ENCODE results near the gene LINC01488. TPM values are rescaled to one million over a fixed set of nuclear protein-coding genes. Genes with fewer than 3 reads are reported as not detected.

LINC01488 gene
- total RNA-seq, 1 donor from 2014 or later = not detected

- Histone ChIP-seq H3K36me3 (ENCODE audit: control insufficient read depth, insufficient read depth, low read length) (no peaks in the 10 kb centered on the region), H3K27me3 (ENCODE audit: control insufficient read depth, insufficient read depth, low read length) (no peaks in the 10 kb centered on the region), H3K4me3 (ENCODE audit: low read depth, low read length) (no peak overlapping the region)
- DNase-seq (ENCODE audit: low read depth) (no peak), FAIRE-seq (no peak)
- TF ChIP-seq CTCF (IDR thresholded peaks at IDR 0.05; ENCODE audit: insufficient read depth, low read length, severe bottlenecking) = no peak
These were observed 43.5 kb downstream of the LINC01488 start for GRCh38 chr11:69524991-69525411.

- FAIRE-seq = no peak
- H3K36me3 ChIP-seq (ENCODE audit: control insufficient read depth, insufficient read depth, low read length) = no peaks in the 10 kb centered on the region
- no peak for DNase-seq (ENCODE audit: low read depth)
- TF ChIP-seq CTCF (IDR thresholded peaks at IDR 0.05; ENCODE audit: insufficient read depth, low read length, severe bottlenecking) = no peak
- H3K4me3 ChIP-seq (ENCODE audit: low read depth, low read length) = no peak overlapping the region
- no peaks in the 10 kb centered on the region for H3K27me3 ChIP-seq (ENCODE audit: control insufficient read depth, insufficient read depth, low read length)
These were observed 44.3 kb downstream of the LINC01488 start for GRCh38 chr11:69525516-69526452.

GRCh38 chr11:69526453-69526810 is 45.0 kb downstream of the LINC01488 start:
- DNase-seq (ENCODE audit: low read depth) = no peak
- TF ChIP-seq CTCF (IDR thresholded peaks at IDR 0.05; ENCODE audit: insufficient read depth, low read length, severe bottlenecking) = no peak
- Histone ChIP-seq H3K4me3 (ENCODE audit: low read depth, low read length) (no peak overlapping the region), H3K27me3 (ENCODE audit: control insufficient read depth, insufficient read depth, low read length) (no peaks in the 10 kb centered on the region), H3K36me3 (ENCODE audit: control insufficient read depth, insufficient read depth, low read length) (no peaks in the 10 kb centered on the region)
- FAIRE-seq = no peak

- DNase-seq (ENCODE audit: low read depth) (no peak), FAIRE-seq (no peak)
- no peak for TF ChIP-seq CTCF (IDR thresholded peaks at IDR 0.05; ENCODE audit: insufficient read depth, low read length, severe bottlenecking)
- Histone ChIP-seq H3K27me3 (ENCODE audit: control insufficient read depth, insufficient read depth, low read length) (no peaks in the 10 kb centered on the region), H3K36me3 (ENCODE audit: control insufficient read depth, insufficient read depth, low read length) (no peaks in the 10 kb centered on the region), H3K4me3 (ENCODE audit: low read depth, low read length) (no peak overlapping the region)
These were observed 47.5 kb downstream of the LINC01488 start for GRCh38 chr11:69529001-69529400.

- H3K36me3 ChIP-seq (ENCODE audit: control insufficient read depth, insufficient read depth, low read length) = no peaks in the 10 kb centered on the region
These were observed 49.0 kb downstream of the LINC01488 start for GRCh38 chr11:69530278-69531070.

More at GRCh38 chr11:69530278-69531070, 49.0 kb downstream of the LINC01488 start:
- H3K27me3 ChIP-seq (ENCODE audit: control insufficient read depth, insufficient read depth, low read length) = no peaks in the 10 kb centered on the region
- H3K4me3 ChIP-seq (ENCODE audit: low read depth, low read length) = no peak overlapping the region
- no peak for TF ChIP-seq CTCF (IDR thresholded peaks at IDR 0.05; ENCODE audit: insufficient read depth, low read length, severe bottlenecking)
- no peak for DNase-seq (ENCODE audit: low read depth)
- no peak for FAIRE-seq
